ENCODE data around the gene MEF2B.

MEF2B gene

GRCh38 chr19:19170873-19171672 lies 1.0 kb upstream of the MEF2B start:
- Histone ChIP-seq H3K9ac (ENCODE audit: low read depth, low read length) (no peak overlapping the region), H3K9me3 (ENCODE audit: insufficient read depth, low read depth, low read length) (no peaks in the 10 kb centered on the region), H3K36me3 (ENCODE audit: insufficient read depth, low read length) (no peaks in the 10 kb centered on the region), H3K27me3 (ENCODE audit: insufficient read depth, low read length) (peaks cover 26% of the 10 kb centered on the region), H3K4me1 (ENCODE audit: insufficient read depth, low read length) (no peaks in the 10 kb centered on the region; the same call in 1 of the 2 replicates), H3K4me3 (ENCODE audit: low read length) (no peak overlapping the region; the same call in 1 of the 2 replicates), H3K27ac (ENCODE audit: low read depth, low read length) (no peak overlapping the region)
- WGBS: 87% methylated on average over 6 of the region's 6 CpGs

- no peaks in the 10 kb centered on the region for H3K9me3 ChIP-seq (ENCODE audit: insufficient read depth, low read depth, low read length)
- H3K27me3 ChIP-seq (ENCODE audit: insufficient read depth, low read length): peaks cover 26% of the 10 kb centered on the region
- no peaks in the 10 kb centered on the region; the same call in 1 of the 2 replicates for H3K4me1 ChIP-seq (ENCODE audit: insufficient read depth, low read length)
- H3K36me3 ChIP-seq (ENCODE audit: insufficient read depth, low read length): no peaks in the 10 kb centered on the region
- H3K9ac ChIP-seq (ENCODE audit: low read depth, low read length): no peak overlapping the region
- no peak overlapping the region for H3K27ac ChIP-seq (ENCODE audit: low read depth, low read length)
- peak overlapping the region; percentile 48 for H3K4me3 ChIP-seq (ENCODE audit: low read length)
- WGBS: 74% methylated on average over 9 of the region's 9 CpGs
Measured at GRCh38 chr19:19169236-19170052, 619 bp downstream of the MEF2B start.

DNA sequence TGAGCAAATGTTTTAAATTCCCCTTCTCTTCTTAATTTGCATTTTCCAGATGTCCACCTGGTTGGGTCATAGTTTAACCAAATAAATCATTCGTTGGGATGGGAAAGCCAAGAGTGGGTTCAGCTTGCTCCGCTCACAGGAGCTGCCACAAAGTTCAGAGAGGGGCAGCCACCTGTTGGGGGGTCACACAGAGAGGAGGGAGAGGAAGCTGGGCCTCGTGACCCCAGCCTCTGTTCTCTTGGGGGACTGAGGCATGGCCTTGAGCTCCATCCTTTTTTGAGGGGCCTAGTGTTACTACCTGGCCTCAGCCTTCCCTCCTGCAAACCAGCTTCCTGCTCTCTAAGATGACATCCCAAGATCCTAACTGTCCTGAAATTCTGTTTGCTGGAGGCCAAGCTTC lies 2.5 kb downstream of the MEF2B start:
- Histone ChIP-seq H3K4me3 (ENCODE audit: low read length) (no peak overlapping the region), H3K9ac (ENCODE audit: low read depth, low read length) (no peak overlapping the region), H3K4me1 (ENCODE audit: insufficient read depth, low read length) (no peaks in the 10 kb centered on the region; the same call in 1 of the 2 replicates), H3K27me3 (ENCODE audit: insufficient read depth, low read length) (peaks cover 26% of the 10 kb centered on the region), H3K36me3 (ENCODE audit: insufficient read depth, low read length) (no peaks in the 10 kb centered on the region), H3K9me3 (ENCODE audit: insufficient read depth, low read depth, low read length) (no peaks in the 10 kb centered on the region), H3K27ac (ENCODE audit: low read depth, low read length) (no peak overlapping the region)
- 75% methylated on average over 3 of the region's 3 CpGs for WGBS

- H3K9ac ChIP-seq (ENCODE audit: low read depth, low read length): no peak overlapping the region
- 96% methylated on average over 1 of the region's 1 CpG for WGBS
- H3K36me3 ChIP-seq (ENCODE audit: insufficient read depth, low read length): no peaks in the 10 kb centered on the region
- peaks cover 16% of the 10 kb centered on the region for H3K27me3 ChIP-seq (ENCODE audit: insufficient read depth, low read length)
- H3K4me3 ChIP-seq (ENCODE audit: low read length): no peak overlapping the region
- no peaks in the 10 kb centered on the region for H3K9me3 ChIP-seq (ENCODE audit: insufficient read depth, low read depth, low read length)
- H3K4me1 ChIP-seq (ENCODE audit: insufficient read depth, low read length): no peaks in the 10 kb centered on the region
- H3K27ac ChIP-seq (ENCODE audit: low read depth, low read length): no peak overlapping the region
Measured at GRCh38 chr19:19165396-19165795, 4.7 kb downstream of the MEF2B start.

GRCh38 chr19:19162495-19162894 lies 7.6 kb downstream of the MEF2B start:
- Histone ChIP-seq H3K36me3 (ENCODE audit: insufficient read depth, low read length) (no peaks in the 10 kb centered on the region), H3K27ac (ENCODE audit: low read depth, low read length) (no peak overlapping the region), H3K27me3 (ENCODE audit: insufficient read depth, low read length) (no peaks in the 10 kb centered on the region), H3K9ac (ENCODE audit: low read depth, low read length) (no peak overlapping the region), H3K4me3 (ENCODE audit: low read length) (no peak overlapping the region), H3K9me3 (ENCODE audit: insufficient read depth, low read depth, low read length) (no peaks in the 10 kb centered on the region), H3K4me1 (ENCODE audit: insufficient read depth, low read length) (no peaks in the 10 kb centered on the region)
- WGBS: 92% methylated on average over 7 of the region's 7 CpGs

DNA sequence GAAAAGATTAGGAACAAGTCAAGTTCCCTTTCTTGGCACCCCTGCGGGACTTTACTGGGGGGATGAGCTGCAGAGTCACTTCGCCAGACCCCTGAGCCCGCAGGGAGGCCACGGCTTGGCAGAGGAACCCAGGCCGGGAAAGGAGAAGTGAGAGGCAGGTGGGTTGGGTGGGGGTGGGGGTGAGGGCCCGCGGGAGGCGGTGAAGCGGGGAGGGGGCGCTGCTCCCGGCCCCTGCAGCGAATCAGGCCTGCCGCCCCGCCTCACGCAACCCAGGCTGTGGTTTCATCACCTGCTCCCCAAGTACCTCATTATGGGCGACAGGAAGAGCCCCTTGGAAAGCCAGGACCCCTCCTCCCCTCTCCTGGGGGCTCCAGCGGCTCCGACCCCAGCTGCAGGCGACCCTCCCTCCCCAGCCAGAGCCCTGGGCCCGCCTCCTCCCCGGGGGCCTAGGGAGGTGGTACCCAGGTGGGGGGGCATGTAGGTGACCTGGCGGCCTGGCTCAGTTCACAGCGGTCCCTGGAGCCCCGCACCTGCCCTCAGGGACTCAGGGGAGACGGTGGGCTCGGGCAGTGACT lies 9.5 kb downstream of the MEF2B start:
- H3K36me3 ChIP-seq (ENCODE audit: insufficient read depth, low read length): no peaks in the 10 kb centered on the region
- peak overlapping the region; percentile 64; the same call in 1 of the 2 replicates for H3K27ac ChIP-seq (ENCODE audit: low read depth, low read length)
- no peaks in the 10 kb centered on the region for H3K4me1 ChIP-seq (ENCODE audit: insufficient read depth, low read length)
- H3K27me3 ChIP-seq (ENCODE audit: insufficient read depth, low read length): no peaks in the 10 kb centered on the region
- H3K9me3 ChIP-seq (ENCODE audit: insufficient read depth, low read depth, low read length): no peaks in the 10 kb centered on the region
- WGBS: 56% methylated on average over 26 of the region's 26 CpGs
- peak overlapping the region; percentile 67 for H3K9ac ChIP-seq (ENCODE audit: low read depth, low read length)
- H3K4me3 ChIP-seq (ENCODE audit: low read length): no peak overlapping the region

DNA sequence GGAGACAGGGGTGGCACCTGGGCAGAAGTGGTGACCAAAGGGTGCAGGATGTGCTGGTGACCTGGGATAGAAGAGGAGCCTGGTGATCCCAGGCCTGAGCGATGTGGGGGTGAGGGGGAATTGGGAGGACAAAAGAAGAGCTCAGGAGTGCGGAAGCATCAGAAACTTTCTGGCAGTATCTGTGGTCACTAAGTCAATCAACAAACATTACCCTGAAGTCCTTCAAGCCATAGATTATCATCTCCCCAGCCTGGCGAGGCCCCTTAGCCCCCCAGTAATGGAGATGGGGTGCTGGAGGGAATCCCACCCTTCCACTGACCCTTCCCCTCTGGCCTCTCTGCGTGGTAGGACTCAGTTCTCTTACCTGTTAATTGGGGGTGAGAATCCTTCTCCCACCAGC lies 10.5 kb downstream of the MEF2B start:
- Histone ChIP-seq H3K9ac (ENCODE audit: low read depth, low read length) (no peak overlapping the region), H3K27ac (ENCODE audit: low read depth, low read length) (no peak overlapping the region)

DNA sequence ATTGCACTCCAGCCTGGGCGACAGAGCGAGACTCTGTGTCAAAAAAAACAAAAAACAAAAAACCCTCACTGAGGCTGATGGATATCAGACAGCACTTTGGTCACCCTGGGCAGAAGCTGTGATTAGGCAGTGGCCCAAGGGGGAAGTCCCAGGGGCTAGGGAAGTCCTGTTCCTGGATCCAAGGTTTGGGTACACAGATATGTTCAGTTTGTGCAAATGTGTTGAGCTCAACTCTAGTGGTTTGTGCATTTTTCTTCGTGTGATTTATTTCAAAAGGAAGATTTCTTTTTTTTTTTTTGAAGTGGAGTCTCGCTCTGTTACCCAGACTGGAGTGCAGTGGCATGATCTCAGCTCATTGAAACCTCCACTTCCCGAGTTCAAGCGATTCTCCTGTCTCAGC lies 12.3 kb downstream of the MEF2B start:
- Histone ChIP-seq H3K4me1 (ENCODE audit: insufficient read depth, low read length) (no peaks in the 10 kb centered on the region), H3K36me3 (ENCODE audit: insufficient read depth, low read length) (no peaks in the 10 kb centered on the region), H3K27ac (ENCODE audit: low read depth, low read length) (no peak overlapping the region), H3K9me3 (ENCODE audit: insufficient read depth, low read depth, low read length) (no peaks in the 10 kb centered on the region), H3K9ac (ENCODE audit: low read depth, low read length) (no peak overlapping the region), H3K27me3 (ENCODE audit: insufficient read depth, low read length) (no peaks in the 10 kb centered on the region), H3K4me3 (ENCODE audit: low read length) (no peak overlapping the region)
- 88% methylated on average over 6 of the region's 6 CpGs for WGBS

More for the DNA sequence above, 10.5 kb downstream of the MEF2B start:
- Histone ChIP-seq H3K4me1 (ENCODE audit: insufficient read depth, low read length) (no peaks in the 10 kb centered on the region), H3K9me3 (ENCODE audit: insufficient read depth, low read depth, low read length) (no peaks in the 10 kb centered on the region), H3K27me3 (ENCODE audit: insufficient read depth, low read length) (no peaks in the 10 kb centered on the region), H3K36me3 (ENCODE audit: insufficient read depth, low read length) (no peaks in the 10 kb centered on the region), H3K4me3 (ENCODE audit: low read length) (no peak overlapping the region)
- 100% methylated on average over 3 of the region's 4 CpGs for WGBS

- no peak overlapping the region for H3K4me3 ChIP-seq (ENCODE audit: low read length)
- no peaks in the 10 kb centered on the region for H3K27me3 ChIP-seq (ENCODE audit: insufficient read depth, low read length)
- H3K27ac ChIP-seq (ENCODE audit: low read depth, low read length): no peak overlapping the region
- 89% methylated on average over 10 of the region's 10 CpGs for WGBS
- no peak overlapping the region for H3K9ac ChIP-seq (ENCODE audit: low read depth, low read length)
- H3K4me1 ChIP-seq (ENCODE audit: insufficient read depth, low read length): no peaks in the 10 kb centered on the region
- no peaks in the 10 kb centered on the region for H3K9me3 ChIP-seq (ENCODE audit: insufficient read depth, low read depth, low read length)
- H3K36me3 ChIP-seq (ENCODE audit: insufficient read depth, low read length): no peaks in the 10 kb centered on the region
Measured at GRCh38 chr19:19155495-19156219, 14.4 kb downstream of the MEF2B start.

- Histone ChIP-seq H3K4me1 (ENCODE audit: insufficient read depth, low read length) (no peaks in the 10 kb centered on the region), H3K9ac (ENCODE audit: low read depth, low read length) (no peak overlapping the region), H3K9me3 (ENCODE audit: insufficient read depth, low read depth, low read length) (no peaks in the 10 kb centered on the region), H3K4me3 (ENCODE audit: low read length) (no peak overlapping the region), H3K27ac (ENCODE audit: low read depth, low read length) (no peak overlapping the region), H3K27me3 (ENCODE audit: insufficient read depth, low read length) (no peaks in the 10 kb centered on the region), H3K36me3 (ENCODE audit: insufficient read depth, low read length) (no peaks in the 10 kb centered on the region)
- 86% methylated on average over 6 of the region's 6 CpGs for WGBS
Measured at GRCh38 chr19:19154768-19155494, 15.1 kb downstream of the MEF2B start.

Measured in HUES64 (cell line).